Renal pelvis (tissue), 12 donors: Measurements from ENCODE around the gene XKR7. TPM values are rescaled to one million over a fixed set of nuclear protein-coding genes. Genes with fewer than 3 reads are reported as not detected.
"Not testable (repeated sequence)": the region's sequence is repeated elsewhere in the genome, so short reads cannot be mapped to it uniquely, and the experiment has no call there.

Source experiments
- DNase-seq: peaks from one replicate; pipeline ENCODE4 v3.0.0-alpha.2; 2013
- long read RNA-seq, 16 experiments: transcript quantifications; one replicate each; lab custom pipeline, GENCODE V29; 2026
- polyA plus RNA-seq, 3 donors: library from polyadenylated mRNA; unstranded; fragments of 120-200 nt; gene quantifications; one replicate each; pipeline ENCODE4 v1.2.1, GENCODE V29; 2013; ENCODE audit not compliant: insufficient read length in 3 of 3

Gene XKR7, protein sequence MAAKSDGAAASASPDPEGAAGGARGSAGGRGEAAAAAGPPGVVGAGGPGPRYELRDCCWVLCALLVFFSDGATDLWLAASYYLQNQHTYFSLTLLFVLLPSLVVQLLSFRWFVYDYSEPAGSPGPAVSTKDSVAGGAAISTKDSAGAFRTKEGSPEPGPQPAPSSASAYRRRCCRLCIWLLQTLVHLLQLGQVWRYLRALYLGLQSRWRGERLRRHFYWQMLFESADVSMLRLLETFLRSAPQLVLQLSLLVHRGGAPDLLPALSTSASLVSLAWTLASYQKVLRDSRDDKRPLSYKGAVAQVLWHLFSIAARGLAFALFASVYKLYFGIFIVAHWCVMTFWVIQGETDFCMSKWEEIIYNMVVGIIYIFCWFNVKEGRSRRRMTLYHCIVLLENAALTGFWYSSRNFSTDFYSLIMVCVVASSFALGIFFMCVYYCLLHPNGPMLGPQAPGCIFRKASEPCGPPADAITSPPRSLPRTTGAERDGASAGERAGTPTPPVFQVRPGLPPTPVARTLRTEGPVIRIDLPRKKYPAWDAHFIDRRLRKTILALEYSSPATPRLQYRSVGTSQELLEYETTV
- under 1 TPM; 0.25 to 0.58 (median 0.43) TPM for polyA plus RNA-seq
- long read RNA-seq, donor 1 = 0 reads
- long read RNA-seq, donor 2 = 0 reads
- long read RNA-seq, donor 3 = 0 reads
- long read RNA-seq, donor 4 = 0 reads
- long read RNA-seq, donor 5 = 0 reads
- long read RNA-seq, donor 6 = 0 reads
- long read RNA-seq, donor 7 = 0 reads
- long read RNA-seq, donor 8 = 0 reads
- long read RNA-seq, donor 9 = 0 reads
- long read RNA-seq, donor 10 = 0 reads
- long read RNA-seq, donor 11 = 0 reads
- long read RNA-seq, donor 12 = 0 reads
- long read RNA-seq, donor 13 = 0 reads
- long read RNA-seq, donor 14 = 0 reads
- long read RNA-seq, donor 15 = 0 reads
- long read RNA-seq, donor 16 = 0 reads

DNA sequence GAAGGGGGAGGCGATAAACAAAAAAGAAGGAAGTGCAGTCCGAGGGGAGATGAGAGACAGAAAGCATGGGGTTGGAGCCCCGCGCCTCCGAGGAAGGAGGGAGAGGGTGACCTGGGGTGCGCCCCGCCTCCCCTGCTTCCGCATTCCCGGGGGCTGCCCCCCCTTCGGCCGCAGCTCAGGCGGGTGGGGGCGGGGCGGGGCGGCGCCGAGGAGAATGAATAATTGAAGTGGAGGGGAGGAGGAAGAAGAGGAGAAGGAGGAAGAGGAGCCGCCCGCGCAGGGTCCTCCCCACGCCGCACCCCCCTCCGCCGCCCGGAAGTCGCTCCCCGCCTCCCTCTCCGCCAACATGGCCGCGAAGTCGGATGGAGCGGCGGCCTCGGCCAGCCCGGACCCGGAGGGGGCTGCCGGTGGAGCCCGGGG is at the start of gene XKR7:
Gene XKR7 (plus strand): TSS at position 322 of the 420 bp plus-strand sequence. CDS start 25 bp downstream, at position 347.
- no peak for DNase-seq

DNA sequence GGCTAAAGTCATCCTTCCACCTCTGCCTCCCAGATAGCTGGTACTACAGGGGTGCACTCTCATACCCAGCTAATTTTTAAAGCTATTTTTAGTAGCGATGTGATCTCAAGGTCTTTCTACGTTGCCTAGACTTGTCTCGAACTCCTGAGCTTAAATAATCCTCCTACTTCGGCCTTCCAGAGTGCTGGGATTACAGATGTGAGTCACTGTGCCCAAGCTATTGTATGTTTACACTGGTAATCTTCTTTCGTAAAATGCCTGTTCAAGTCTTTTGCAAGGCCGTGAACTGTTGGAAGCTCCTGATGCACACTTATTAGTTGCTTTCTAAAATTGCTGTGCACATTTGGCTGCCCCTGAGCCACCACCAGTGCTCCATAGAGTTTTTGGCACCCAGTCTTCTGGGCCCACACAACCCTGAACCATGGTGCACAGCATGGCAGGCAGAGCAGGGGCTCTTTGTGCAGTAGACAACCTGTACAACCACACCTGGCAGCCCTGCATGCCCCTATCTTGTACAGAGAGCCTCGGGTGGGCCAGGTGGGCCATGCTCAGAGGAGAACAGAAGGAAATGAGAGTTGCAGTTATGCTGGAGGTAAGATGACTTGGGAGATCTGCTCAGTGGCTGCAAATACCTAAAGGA is 49.4 kb upstream of the XKR7 start:
- no peak for DNase-seq

DNA sequence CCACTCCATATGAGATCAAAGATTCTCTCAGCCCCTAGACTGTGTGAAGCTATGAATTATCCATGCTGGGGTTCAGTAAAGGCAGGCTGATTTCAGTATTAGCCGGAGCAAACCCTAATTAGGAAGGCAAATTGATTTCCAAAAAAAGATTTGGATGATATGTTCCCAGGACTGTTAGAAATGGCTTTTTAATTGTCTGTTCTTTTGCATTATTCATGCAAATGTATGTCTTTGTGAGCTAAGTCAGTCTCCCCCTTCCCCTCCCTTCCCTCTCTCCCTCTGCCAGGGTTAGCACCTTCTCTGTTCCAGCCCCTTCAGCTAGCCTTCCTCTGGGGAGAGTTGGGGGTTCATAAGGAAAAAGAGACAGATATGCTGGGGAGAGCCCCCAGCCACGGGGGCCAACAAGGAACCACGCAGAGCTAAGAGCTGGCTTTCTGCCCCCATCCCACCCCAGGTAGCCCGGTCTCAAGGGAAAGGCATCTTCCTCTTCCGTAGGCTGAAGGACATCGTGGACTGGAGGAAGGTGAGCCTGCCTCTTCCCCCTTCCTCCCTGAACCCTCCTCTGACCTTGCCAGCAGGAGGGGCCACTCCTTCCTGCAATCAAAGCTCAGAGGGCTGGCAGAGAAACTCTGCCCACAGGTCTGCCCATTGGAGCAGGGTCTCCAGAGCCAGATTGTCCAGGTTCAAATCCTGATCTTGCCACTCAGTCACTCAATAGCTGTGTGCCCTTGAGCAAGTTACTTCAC is 48.4 kb upstream of the XKR7 start:
- no peak for DNase-seq

DNA sequence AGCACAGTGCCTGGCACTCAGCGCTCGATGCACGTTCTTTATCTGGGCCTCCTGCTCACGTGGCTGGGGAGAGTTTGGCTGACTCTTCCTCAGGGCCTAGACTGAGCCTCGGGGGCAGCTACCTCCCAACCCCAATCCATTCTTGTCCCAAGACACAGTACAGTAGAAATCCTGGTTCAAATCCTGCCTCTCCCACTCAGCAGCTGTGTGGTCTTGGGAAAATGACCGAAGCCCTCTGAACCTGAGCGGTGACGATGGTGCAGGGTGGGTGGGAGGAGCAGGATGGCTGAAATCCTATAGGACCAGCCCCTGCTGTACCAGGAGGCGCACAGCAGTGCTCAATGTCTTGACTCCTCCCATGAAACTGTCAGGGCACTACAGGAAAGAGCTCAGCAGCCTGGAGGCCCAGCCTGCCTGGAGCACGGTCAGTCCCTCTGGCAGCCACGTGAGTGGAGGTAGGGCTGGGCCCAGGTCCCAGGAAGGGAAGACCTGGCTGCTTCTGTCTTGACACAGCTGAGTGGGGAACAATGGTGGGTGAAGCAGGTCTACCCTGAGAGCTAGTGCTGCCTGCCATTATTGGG is 47.6 kb upstream of the XKR7 start:
- no peak for DNase-seq

DNA sequence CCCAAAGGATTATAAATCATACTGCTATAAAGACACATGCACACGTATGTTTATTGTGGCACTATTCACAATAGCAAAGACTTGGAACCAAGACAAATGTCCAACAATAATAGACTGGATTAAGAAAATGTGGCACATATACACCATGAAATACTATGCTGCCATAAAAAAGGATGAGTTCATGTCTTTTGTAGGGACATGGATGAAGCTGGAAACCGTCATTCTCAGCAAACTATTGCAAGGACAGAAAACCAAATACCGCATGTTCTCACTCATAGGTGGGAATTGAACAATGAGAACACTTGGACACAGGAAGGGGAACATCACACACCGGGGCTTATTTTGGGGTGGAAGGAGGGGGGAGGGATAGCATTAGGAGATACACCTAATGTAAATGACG is 46.5 kb upstream of the XKR7 start:
- DNase-seq = not testable (repeated sequence)

DNA sequence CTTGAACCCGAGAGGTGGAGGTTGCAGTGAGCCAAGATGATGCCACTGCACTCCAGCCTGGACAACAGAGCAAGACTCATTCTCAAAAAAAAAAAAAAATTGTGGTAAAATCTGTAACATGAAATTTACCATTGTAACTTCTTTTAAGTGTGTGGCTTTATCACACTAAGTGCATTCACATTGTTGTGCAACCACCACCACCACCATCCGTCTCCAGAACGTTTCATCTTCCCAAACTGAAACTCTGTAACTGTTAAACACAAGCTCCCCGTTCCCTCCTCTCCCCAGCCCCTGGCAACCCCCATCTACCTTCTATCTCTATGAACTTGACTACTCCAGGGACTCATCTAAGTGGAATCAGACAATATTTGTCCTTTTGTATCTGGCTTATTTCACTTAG is 45.8 kb upstream of the XKR7 start:
- no peak for DNase-seq

DNA sequence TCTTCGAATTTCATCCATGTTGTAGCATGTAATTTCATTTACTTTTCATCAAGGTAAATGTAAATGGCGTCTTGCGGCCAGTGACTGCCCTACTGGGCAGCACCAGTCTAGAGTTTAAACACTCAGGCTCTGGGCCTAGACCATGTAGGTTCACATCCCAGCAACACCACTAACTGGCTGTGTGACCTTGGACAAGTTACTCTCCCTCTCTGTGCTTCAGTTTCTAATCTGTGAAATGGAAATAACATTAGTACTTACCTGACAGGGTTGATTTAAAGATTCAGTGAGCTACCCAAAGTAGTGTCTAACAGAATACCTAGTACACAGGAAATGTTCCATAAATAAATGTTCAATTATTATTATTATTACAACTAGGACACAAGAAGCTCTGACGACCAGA is 45.4 kb upstream of the XKR7 start:
- no peak for DNase-seq

DNA sequence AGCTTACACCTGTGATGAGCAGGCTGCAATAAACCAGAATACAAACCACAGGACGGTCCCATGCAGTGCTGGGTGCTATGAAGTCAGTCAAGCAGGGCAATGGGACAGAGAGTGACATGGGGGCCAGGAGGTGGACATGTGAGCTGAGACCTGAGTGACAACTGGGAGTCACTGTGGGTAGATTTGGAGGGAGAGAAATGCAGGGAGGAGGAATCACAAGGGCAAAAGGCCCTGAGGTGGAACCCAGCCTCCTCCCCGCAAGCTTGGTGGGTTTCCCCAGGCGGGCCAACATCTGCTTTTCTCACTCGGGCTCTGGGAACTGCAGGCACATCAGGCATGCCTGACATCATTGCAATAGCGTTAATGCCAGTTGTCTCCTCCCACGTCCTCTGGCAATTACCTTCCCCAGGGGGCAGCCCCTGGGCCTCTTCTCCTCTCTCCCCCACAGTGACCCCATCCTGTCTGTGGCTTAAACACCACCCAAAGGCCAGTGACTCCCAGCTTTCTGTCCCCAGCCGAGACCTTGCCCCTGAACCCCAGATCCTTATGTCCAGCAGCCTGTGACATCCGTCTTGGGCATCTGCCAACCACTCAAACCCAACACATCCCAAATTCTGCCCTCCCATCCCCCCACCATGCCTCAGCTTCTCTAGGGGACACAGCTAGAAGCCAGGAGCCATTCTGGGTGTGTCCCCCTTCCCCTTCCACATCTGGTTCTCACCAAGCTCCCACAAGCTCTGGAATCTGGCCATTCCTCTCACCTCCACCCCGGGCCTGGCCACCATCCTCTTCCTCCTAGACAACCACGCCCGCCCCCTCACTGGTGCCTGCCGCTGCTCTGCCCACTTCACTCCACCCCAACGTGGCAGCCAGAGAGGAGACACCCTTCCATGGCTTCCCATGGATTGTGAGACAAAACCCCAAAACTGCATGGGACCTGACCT is 44.3 kb upstream of the XKR7 start:
- DNase-seq = peak; percentile 34

DNA sequence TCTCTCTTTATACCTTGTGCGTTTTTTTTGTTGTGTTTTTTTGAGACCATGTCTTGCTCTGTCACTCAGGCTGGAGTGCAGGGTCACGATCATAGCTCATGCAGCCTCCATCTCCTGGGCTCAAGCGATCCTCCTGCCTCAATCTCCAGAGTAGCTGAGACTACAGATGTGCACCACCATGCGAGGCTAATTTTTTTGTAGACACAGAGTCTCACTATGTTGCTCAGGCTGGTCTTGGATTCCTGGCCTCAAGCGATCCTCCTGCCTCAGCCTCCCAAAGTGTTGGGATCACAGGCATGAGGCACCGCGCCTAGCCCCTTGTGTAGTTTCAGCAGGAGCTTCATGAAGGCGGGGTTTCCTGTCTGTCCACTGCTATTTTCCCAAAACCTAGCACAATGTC is 43.4 kb upstream of the XKR7 start:
- DNase-seq = no peak

DNA sequence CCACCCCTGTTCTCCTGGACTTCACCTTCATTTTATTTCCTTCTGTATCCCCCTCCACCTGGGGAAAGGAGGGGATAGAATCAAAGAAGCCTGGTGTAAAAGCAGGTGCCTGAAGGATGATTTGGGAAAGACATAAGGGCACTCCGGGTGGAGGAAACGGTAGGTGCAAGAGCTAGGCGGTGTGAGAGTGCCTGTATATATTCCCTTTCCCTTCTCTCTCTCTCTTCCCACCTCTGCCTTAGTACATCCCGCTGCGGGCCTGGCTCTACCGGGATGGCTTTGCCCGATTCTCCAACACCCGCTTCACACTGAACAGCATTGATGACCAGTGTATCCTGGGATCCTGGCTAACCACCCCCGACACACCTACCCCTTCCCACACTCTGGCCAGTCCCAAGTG is 42.3 kb upstream of the XKR7 start:
- DNase-seq = no peak

DNA sequence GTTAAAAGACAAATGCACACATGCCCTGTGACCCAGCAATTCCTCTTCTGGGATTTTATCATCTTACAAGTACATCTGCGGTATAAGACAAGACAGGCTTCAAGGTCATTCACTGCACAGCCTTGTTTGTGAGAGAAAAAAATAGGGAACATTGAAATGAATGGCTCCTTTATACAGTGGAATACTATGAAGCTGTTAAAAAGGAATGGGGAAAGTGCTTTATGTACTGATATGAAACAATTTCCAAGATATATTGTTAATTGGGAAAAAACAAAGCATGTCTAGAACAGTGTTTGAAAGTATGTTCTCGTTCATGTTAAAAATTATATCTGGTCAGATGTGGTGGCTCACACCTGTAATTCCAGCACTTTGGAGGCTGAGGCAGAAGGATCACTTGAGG is 41.5 kb upstream of the XKR7 start:
- no peak for DNase-seq

DNA sequence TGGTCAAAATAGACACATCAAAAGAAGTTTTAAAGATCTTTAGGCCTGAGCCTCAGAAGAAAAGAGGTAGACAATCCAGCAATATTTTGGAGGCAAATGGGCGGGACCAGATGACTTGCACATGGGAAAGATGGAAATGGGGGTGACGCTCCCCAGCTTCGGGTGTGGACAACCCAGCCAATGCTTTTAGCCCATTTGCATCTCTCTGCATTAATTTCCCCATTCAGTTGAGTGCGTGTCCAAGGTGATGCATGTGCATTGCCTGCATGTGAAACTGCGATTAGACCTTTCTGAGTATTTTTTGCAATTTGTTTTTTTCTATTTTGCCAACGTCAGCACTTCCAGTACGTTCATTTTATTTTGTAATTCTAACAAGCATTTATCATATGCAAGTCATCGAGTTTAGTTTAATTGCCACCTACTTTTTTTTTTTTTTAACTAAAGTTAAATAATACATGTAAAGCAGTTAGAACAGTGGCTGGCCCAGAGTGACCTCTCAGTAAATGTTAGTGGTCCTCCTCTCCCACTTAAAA is 40.3 kb upstream of the XKR7 start:
- DNase-seq = no peak

DNA sequence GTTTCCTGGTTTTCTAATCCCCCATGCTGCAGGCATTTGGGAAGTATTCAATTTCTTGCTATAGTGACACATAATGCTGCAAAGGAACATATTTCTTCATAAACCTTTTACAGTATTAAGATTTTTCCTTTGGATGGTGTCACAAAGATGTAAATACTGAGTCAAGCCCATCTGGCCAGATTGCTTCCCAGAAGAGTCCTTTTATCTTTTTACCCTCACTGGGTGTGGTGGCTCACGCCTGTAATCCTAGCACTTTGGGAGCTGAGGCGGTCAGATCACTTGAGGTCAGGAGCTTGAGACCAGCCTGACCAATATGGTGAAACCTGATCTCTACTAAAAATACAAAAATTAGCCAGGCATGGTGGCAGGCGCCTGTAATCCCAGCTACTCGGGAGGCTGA is 38.3 kb upstream of the XKR7 start:
- not testable (repeated sequence) for DNase-seq

DNA sequence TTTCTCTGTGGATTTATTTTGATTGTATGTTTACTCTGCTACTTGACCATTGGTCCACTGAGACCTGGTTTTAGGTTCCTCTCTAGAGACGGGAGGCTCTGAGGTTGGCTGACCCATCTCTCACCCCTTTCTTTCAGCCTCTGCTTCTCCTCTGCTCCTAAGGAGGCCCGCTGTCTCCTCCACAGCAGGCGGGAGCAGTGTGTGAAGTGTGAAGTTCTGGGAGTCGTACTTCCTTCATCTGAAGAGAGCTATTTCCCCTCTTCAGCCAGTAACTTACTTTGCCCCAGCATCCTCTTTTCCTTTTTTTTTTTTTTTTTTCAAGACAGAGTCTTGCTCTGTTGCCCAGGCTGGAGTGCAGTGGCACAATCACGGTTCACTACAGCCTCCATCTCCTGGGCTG is 37.2 kb upstream of the XKR7 start:
- DNase-seq = no peak

DNA sequence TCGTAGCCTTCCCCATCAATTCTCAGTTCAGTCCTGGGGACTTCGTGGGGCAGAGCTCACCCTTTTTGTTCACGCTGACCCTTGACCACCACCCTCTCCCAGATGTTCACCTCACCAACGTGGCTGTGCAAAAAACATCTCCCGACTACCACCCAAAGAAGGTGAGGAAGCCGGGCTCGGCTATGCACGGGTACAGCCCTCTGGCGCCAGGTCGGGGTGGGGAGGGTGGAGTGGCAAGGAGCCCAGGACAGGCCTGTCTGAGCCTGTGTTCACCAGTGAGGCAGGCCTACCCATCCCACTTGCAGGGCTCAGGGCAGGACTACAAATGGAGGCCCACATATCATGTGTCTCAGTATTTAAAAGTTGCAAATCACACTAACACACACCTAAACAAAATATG is 34.3 kb upstream of the XKR7 start:
- DNase-seq = no peak

DNA sequence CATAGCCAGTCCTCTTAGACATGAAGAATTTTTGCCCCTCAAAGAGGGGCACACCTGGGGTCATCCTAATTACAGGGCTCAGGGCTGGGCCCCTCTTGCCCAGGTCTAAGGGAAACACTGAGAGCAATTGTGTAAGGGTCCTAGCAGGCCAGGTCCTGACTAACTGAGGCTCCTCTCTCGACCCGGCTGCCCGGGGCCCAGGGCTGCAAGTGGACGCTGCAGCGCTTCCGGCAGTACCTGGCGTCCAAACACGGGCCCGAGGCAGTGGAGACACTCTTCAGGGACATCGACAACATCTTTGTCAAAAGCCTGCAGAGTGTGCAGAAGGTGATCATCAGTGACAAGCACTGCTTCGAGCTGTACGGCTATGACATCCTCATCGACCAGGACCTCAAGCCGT is 33.5 kb upstream of the XKR7 start:
- no peak for DNase-seq

DNA sequence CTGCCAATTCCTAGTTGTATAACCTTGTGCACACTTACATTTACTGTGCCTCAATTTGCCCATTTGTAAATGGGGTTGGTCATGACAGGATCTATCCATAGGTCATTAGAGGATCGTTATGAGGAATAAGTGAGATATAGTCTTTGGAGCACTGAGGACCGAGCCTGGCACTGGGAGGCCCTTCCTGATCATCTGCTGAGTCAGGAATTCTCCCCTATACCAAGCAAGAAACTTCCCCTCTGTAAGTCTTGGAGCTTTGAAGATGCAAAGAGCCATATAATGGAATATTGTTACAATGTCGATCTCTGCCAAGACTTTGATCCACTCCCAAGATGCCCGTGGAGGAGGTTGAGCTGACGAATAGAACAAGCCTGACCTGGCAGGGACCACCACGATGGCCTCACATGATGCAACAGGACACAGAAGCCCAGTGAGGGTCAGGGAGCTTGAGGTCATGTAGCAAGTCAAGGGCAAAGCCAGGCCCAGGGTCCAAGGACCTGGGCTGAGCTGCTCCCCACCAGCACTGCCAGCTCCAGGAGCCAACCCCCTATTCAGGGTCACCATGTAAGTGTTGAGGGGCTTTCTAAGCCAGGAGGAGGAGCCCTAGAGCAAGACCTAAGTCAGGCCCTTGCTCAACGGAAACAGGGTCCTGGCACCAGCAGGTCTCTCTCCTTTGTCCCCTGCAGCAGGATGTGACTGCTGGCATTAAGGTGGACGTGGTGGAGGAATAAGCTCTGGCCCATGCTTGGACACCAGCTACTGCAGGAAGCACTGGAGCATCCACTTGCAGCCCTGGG is 32.8 kb upstream of the XKR7 start:
- DNase-seq = no peak

DNA sequence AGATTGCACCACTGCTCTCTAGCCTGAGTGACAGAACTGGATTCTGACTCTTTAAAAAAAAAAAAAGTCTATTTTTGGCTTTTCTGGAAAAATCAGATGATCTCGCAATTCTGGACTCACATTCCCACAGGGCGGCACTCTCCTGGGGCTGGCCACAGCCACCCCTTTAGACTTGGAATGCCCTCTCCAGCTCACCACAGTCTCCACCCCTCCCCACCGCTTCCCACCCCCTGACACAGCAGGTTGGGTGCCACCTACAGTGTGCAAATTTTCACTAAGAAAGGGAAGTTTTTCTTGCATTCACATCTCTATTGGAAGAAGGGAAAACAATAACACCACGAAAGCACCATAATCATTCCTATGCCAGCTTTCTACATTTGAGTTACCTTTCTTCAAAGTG is 31.5 kb upstream of the XKR7 start:
- DNase-seq = no peak

DNA sequence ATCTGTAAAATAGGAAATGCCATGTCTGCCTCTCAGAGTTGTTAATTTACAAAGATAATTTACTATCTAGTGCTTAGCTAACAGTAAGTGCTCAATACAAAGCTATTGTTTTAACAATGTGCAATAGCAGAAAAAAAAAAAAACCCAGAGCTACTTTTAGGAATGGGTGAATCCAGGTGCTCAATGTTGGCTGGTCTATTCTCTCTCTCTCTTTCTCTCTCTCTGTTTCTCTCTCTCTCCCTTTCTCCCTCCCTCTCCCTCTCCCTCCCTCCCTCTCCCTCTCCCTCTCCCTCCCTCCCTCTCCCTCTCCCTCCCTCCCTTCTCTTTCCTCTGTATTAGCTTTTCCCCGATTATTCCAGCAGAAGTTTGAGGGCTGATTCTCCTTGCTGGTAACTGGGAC is 30.1 kb upstream of the XKR7 start:
- no peak for DNase-seq
